GM19328 (cell line): ENCODE measurements around the gene CEP97.
A peak's percentile ranks its signal among the peaks of the same experiment; 100 is the strongest.
"Not testable (repeated sequence)": the region's sequence is repeated elsewhere in the genome, so short reads cannot be mapped to it uniquely, and the experiment has no call there.

Source experiments
- ATAC-seq: cut with Tn5 transposase; IDR thresholded peaks from one replicate; pipeline ENCODE4 v1.9.1; 2021; ENCODE audit warnings: mild to moderate bottlenecking, moderate library complexity; ENCODE audit not compliant: unreplicated experiment

Gene CEP97

GRCh38 chr3:101701696-101702634 is 22.4 kb upstream of the CEP97 start:
- ATAC-seq, result no peak

- no peak for ATAC-seq
These were observed 21.7 kb upstream of the CEP97 start for GRCh38 chr3:101702726-101703125.

- ATAC-seq, result no peak
These were observed 21.2 kb upstream of the CEP97 start for GRCh38 chr3:101703169-101703568.

GRCh38 chr3:101704639-101705038 is 19.8 kb upstream of the CEP97 start:
- not testable (repeated sequence) for ATAC-seq

GRCh38 chr3:101709126-101709525 is 15.3 kb upstream of the CEP97 start:
- ATAC-seq, result no peak

GRCh38 chr3:101718455-101718854 is 6.0 kb upstream of the CEP97 start:
- no peak for ATAC-seq

GRCh38 chr3:101719604-101720185 is 4.7 kb upstream of the CEP97 start:
- ATAC-seq, result no peak

- no peak for ATAC-seq
These were observed 3.3 kb upstream of the CEP97 start for GRCh38 chr3:101720851-101721840.

- peak; percentile 50 for ATAC-seq
These were observed 1.8 kb upstream of the CEP97 start for GRCh38 chr3:101722394-101723173.

- peak; percentile 5 for ATAC-seq
These were observed 928 bp downstream of the CEP97 start for GRCh38 chr3:101725194-101725889.

- no peak for ATAC-seq
These were observed 1.5 kb downstream of the CEP97 start for GRCh38 chr3:101725890-101726275.

- no peak for ATAC-seq
These were observed 5.2 kb downstream of the CEP97 start for GRCh38 chr3:101729586-101729985.

- no peak for ATAC-seq
These were observed 6.4 kb downstream of the CEP97 start for GRCh38 chr3:101730839-101731238.

GRCh38 chr3:101732240-101732641 is 7.8 kb downstream of the CEP97 start:
- no peak for ATAC-seq

GRCh38 chr3:101735833-101736232 is 11.4 kb downstream of the CEP97 start:
- ATAC-seq, result no peak

- not testable (repeated sequence) for ATAC-seq
These were observed 17.5 kb downstream of the CEP97 start for GRCh38 chr3:101741914-101742313.

- no peak for ATAC-seq
These were observed 20.4 kb downstream of the CEP97 start for GRCh38 chr3:101744811-101745210.

GRCh38 chr3:101745934-101746333 is 21.5 kb downstream of the CEP97 start:
- ATAC-seq, result not testable (repeated sequence)

GRCh38 chr3:101753386-101754113 is 29.1 kb downstream of the CEP97 start:
- ATAC-seq, result not testable (repeated sequence)
